ENCODE data around the gene TMEM9.

DNA sequence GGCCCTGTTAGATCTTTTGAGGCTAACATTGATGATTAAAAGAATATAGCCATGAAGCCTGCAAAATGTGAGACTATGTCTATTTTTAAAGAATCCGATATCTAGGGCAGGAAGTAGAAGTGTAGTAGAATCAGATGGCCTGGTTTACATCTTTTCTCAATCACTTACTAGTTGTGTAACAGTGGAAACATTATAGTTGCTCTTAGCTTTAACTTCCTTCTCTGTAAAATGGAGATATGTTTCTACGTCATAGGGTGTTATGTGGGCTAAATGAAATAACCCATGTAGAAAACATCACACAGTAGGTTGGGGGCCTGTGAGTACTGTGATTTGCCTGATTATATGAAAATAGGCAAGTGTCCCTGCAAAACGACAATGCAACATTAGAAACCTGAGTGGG is 31.9 kb upstream of the TMEM9 start:
- TF ChIP-seq CTCF (IDR thresholded peaks at IDR 0.05; ENCODE audit: poor library complexity): no peak
- no peak for TF ChIP-seq EZH2 (IDR thresholded peaks at IDR 0.05; ENCODE audit: borderline replicate concordance)
- no peak for TF ChIP-seq EZH2phosphoT487 (IDR thresholded peaks at IDR 0.05; ENCODE audit: low read depth, severe bottlenecking, unreplicated experiment)
